ENCODE results near the gene IGFBP3. TPM values are rescaled to one million over a fixed set of nuclear protein-coding genes. Genes with fewer than 3 reads are reported as not detected.
A peak's percentile ranks its signal among the peaks of the same experiment; 100 is the strongest.

Gene IGFBP3
- total RNA-seq, 1 experiment from 2014 or later = 224 TPM

DNA sequence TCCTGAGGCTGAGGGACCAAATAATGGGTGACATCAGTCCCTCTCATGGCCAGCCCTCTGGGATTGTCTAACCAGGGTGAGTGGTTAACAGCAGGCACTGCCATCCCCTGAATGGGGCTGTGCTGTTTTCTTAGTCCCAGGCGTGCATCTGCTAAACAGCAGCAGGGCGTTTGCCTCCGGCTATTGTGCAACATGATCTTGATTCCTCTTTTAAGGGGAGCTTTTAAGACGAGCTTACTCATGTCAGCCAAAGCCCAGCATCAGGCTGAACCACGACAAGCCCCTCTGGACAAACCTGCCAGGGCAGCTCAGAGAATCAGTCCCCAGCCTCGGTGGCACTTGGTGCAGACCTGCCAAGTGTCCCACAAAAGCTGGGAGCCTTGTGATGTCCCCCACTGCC is 16.2 kb upstream of the IGFBP3 start:
- Histone ChIP-seq H3K4me3 (no peak overlapping the region), H3K9me3 (peaks cover 4% of the 10 kb centered on the region; the same call in 1 of the 2 replicates), H3K27me3 (no peaks in the 10 kb centered on the region), H3K36me3 (no peaks in the 10 kb centered on the region)
- no peak for DNase-seq

DNA sequence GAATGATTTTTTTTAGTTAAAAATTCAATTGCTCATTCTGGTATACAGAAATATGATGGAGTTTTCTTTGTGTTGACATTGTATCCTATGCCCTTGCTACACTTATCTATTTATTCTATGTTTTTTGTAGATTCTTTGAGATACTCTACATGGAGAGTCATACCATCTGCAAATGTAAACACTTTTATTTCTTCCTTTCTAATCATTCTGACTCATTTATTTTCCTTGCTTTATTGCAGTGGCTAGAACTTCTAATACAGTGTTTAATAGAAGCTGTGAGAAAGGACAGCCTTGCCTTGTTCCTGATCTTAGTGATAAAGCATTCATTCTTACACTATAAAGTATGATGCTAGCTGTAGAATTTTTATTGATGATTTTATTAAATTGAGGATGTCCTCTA is 9.9 kb upstream of the IGFBP3 start:
- 0 out of 2 replicates have a peak, but pooled peaks cover 2% of the 10 kb centered on the region for H3K9me3 ChIP-seq
- no peak for DNase-seq
- H3K4me3 ChIP-seq = no peak overlapping the region
- no peaks in the 10 kb centered on the region for H3K36me3 ChIP-seq
- no peaks in the 10 kb centered on the region for H3K27me3 ChIP-seq

GRCh38 chr7:45927721-45928120 is 6.6 kb upstream of the IGFBP3 start:
- Histone ChIP-seq H3K36me3 (no peaks in the 10 kb centered on the region), H3K27me3 (no peaks in the 10 kb centered on the region), H3K9me3 (0 out of 2 replicates have a peak, but pooled peaks cover 2% of the 10 kb centered on the region), H3K4me3 (no peak overlapping the region)
- DNase-seq = no peak

DNA sequence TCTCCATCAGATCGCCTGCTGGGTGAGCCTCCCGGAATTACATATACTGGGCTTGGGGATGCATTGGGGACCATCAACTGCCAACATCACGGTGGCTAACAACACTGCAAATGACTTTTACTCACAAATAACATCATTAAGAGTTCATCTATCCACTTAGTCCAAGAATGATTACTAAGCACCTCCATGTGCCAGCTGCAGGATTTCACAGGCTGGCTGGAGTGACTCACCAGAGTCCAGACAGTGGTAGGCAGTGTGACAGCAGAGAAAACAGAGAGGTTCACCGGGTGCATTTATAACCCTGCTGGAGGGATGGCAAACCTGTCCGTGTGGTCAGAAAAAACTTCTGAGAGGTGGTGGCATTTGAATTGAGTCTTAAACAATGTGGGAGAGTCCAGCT is 3.2 kb upstream of the IGFBP3 start:
- Histone ChIP-seq H3K4me3 (no peak overlapping the region), H3K27me3 (no peaks in the 10 kb centered on the region), H3K36me3 (no peaks in the 10 kb centered on the region; the same call in 1 of the 2 replicates), H3K9me3 (no peaks in the 10 kb centered on the region)
- peak; percentile 88 for DNase-seq

- H3K36me3 ChIP-seq = no peaks in the 10 kb centered on the region; the same call in 1 of the 2 replicates
- H3K9me3 ChIP-seq = no peaks in the 10 kb centered on the region
- no peak overlapping the region for H3K4me3 ChIP-seq
- H3K27me3 ChIP-seq = no peaks in the 10 kb centered on the region
- DNase-seq = no peak
Observed at GRCh38 chr7:45923818-45924217, 2.7 kb upstream of the IGFBP3 start.

GRCh38 chr7:45923290-45923689 is 2.2 kb upstream of the IGFBP3 start:
- no peaks in the 10 kb centered on the region for H3K27me3 ChIP-seq
- no peak overlapping the region for H3K4me3 ChIP-seq
- peak; percentile 73 for DNase-seq
- no peaks in the 10 kb centered on the region; the same call in none of the 2 replicates for H3K36me3 ChIP-seq
- H3K9me3 ChIP-seq = no peaks in the 10 kb centered on the region

- peaks cover 5% of the 10 kb centered on the region for H3K36me3 ChIP-seq
- no peak for DNase-seq
- no peaks in the 10 kb centered on the region for H3K9me3 ChIP-seq
- H3K27me3 ChIP-seq = no peaks in the 10 kb centered on the region
- no peak overlapping the region for H3K4me3 ChIP-seq
Observed at GRCh38 chr7:45922810-45923209, 1.7 kb upstream of the IGFBP3 start.

DNA sequence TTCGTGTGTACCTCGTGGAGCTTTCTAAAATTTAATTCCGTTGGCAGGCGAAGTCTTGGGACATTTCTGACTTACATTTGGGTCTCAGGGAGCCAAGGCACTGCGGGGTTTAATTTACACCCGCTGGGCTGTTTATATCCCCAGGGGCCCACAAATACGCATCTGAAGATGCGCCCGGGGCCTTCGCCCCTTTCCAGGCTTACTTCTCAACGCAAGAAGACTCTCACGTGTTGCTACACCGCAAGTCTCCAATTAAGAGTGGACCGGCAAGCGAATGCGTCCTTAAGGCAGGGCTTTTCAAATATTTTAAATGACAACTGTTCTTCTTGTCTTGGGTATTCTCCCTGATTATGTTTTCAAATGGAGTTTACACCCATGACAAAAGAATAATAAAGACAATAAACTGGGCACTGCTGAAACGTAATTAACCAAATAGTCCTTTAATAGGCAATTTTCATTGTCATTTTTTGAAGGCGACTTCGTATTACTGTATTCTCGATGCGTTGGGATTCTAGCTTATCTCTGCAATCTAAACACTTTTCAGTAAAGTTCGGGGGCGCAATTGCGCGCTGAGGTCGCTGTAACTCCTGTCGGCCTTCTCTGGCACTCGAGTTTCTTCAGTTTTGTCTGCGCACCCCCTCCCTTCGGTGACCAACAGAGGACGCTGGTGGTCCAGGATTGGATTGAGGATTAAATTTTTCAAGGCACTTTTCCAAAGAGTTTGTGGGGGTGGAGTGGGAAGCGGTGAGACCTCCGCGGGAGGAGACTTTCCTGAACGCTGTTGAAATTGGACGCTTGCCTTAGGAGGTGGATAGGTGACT is 837 bp upstream of the IGFBP3 start:
- DNase-seq = peak; percentile 37
- no peaks in the 10 kb centered on the region for H3K27me3 ChIP-seq
- H3K4me3 ChIP-seq = peak overlapping the region; percentile 69
- peaks cover 12% of the 10 kb centered on the region for H3K36me3 ChIP-seq
- no peaks in the 10 kb centered on the region for H3K9me3 ChIP-seq

- peak overlapping the region; percentile 69 for H3K4me3 ChIP-seq
- H3K9me3 ChIP-seq = no peaks in the 10 kb centered on the region
- H3K36me3 ChIP-seq = peaks cover 18% of the 10 kb centered on the region
- no peak for DNase-seq
- no peaks in the 10 kb centered on the region for H3K27me3 ChIP-seq
Observed at GRCh38 chr7:45921381-45921698, 268 bp upstream of the IGFBP3 start.

DNA sequence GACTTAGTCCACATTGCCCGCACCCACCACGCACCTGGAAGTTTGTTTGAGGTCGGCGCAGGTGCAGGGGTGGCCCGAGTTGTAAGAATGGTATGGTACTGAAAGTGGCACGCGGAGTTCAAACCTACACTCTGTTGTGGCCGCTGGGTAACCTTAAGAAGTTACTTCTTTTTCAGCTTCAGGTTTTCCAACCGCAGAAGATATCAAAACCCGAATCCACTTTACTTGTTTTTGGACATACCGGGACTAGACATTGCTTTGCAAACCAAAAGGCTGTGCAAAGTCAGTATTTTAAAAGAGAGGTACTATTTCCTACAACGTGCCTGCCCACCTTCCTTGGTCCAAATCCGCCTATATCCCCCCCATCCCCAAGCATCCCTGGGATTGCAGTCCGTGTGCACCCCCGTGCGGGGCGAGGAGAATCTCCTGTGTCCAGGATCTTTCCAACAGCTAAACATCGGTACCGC is 1.0 kb downstream of the IGFBP3 start:
- H3K27me3 ChIP-seq = no peaks in the 10 kb centered on the region
- peak overlapping the region; percentile 69 for H3K4me3 ChIP-seq
- H3K9me3 ChIP-seq = no peaks in the 10 kb centered on the region
- DNase-seq = no peak
- H3K36me3 ChIP-seq = peaks cover 31% of the 10 kb centered on the region

DNA sequence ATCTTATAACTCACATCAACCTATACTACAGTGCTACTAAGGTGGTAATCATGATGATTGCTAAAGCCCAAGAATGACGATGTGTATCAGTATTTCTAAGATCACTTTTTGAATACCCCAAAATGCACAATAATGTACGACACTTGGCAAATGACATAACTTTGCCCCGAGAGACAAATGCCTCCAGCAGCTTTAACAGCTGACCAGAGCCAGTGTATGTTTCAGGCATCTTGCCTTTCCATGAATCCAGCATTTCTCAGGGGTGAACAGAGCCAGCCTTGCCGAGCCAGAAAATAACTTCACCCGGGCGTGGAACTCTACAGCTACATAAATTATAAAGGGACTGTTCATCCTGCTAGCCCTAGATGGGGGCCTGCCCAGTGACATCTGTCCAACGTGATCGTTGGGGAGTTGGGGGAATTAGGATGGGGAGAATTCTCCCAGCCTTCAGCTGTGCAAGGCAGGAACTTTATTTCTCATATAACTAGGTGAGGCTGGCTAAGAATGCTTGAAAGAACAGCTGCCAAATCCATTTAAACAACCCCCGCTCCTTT is 1.8 kb downstream of the IGFBP3 start:
- no peak for DNase-seq
- Histone ChIP-seq H3K4me3 (peak overlapping the region; percentile 69), H3K36me3 (peaks cover 36% of the 10 kb centered on the region), H3K9me3 (no peaks in the 10 kb centered on the region), H3K27me3 (no peaks in the 10 kb centered on the region)

DNA sequence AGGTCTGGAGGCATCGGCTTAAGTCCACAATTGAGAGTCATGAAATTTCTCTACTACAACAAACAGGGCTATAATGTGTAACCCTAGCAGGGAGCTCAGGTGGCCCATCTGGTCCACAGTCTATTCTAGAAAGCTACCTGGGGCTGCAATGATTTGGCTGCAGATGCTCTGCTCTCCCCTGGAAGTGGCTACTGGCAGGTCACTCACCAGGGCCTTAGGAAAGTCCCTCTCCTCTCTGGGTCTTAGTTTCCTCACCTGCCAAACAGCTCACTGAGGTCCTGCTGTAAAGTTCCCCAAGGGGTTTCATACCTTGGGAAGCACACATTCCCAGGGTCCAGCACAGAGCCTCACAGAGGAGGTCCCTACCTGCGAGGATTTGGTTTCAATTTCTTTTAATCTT is 2.5 kb downstream of the IGFBP3 start:
- H3K36me3 ChIP-seq = peaks cover 43% of the 10 kb centered on the region
- H3K9me3 ChIP-seq = no peaks in the 10 kb centered on the region
- DNase-seq = no peak
- no peaks in the 10 kb centered on the region for H3K27me3 ChIP-seq
- peak overlapping the region; percentile 69 for H3K4me3 ChIP-seq

DNA sequence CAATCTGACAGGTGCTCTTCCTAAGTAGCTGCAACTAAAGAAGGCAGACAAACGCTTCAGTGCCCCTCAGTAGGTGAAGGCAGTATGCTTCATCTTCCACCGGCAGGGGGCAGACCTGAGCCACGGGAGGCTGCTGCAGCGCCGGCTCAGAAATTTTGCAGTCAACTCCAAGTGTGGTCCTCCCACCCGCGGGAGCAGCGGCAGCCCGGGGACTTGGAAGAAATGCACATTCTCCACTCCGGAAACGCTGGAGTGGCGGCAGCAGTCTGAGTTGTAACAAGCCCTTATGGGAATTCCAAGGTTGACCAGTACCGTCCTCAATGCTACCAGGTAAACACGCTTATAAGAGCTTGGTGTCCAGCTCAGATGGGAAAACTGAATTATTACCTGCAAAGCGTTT is 3.4 kb downstream of the IGFBP3 start:
- H3K27me3 ChIP-seq = no peaks in the 10 kb centered on the region
- peak; percentile 79 for DNase-seq
- H3K4me3 ChIP-seq = peak overlapping the region; percentile 69
- H3K36me3 ChIP-seq = peaks cover 52% of the 10 kb centered on the region
- no peaks in the 10 kb centered on the region for H3K9me3 ChIP-seq

- Histone ChIP-seq H3K27me3 (no peaks in the 10 kb centered on the region), H3K4me3 (no peak overlapping the region), H3K9me3 (no peaks in the 10 kb centered on the region), H3K36me3 (peaks cover 55% of the 10 kb centered on the region)
- DNase-seq = no peak
Observed at GRCh38 chr7:45917064-45917463, 4.0 kb downstream of the IGFBP3 start.

- Histone ChIP-seq H3K36me3 (peaks cover 61% of the 10 kb centered on the region), H3K27me3 (no peaks in the 10 kb centered on the region), H3K4me3 (no peak overlapping the region), H3K9me3 (no peaks in the 10 kb centered on the region)
- no peak for DNase-seq
Observed at GRCh38 chr7:45915606-45916005, 5.5 kb downstream of the IGFBP3 start.

- DNase-seq = no peak
- no peaks in the 10 kb centered on the region for H3K9me3 ChIP-seq
- H3K4me3 ChIP-seq = no peak overlapping the region
- H3K36me3 ChIP-seq = peaks cover 61% of the 10 kb centered on the region
- no peaks in the 10 kb centered on the region for H3K27me3 ChIP-seq
Observed at GRCh38 chr7:45914911-45915310, 6.2 kb downstream of the IGFBP3 start.

DNA sequence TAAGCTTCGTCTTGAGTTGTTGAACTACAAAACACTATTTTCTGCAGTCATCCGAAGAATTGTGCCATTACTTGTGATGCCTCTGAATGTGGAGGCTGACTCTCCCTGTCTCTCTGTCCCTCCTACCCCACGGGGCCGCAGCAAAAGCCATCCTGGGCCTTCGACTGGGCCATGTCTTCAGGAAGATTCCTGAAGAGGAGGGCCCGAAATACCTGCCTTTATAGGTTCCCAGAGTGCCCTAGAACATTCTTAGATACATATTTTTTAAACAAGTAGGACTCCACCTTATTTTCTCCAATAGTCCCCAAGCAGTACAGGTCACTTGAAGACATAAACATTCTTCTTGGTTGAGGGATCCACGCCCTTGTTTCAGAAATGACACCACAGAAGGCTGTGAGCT is 8.1 kb downstream of the IGFBP3 start:
- Histone ChIP-seq H3K27me3 (no peaks in the 10 kb centered on the region), H3K4me3 (no peak overlapping the region), H3K9me3 (no peaks in the 10 kb centered on the region), H3K36me3 (peaks cover 57% of the 10 kb centered on the region)
- DNase-seq = no peak

DNA sequence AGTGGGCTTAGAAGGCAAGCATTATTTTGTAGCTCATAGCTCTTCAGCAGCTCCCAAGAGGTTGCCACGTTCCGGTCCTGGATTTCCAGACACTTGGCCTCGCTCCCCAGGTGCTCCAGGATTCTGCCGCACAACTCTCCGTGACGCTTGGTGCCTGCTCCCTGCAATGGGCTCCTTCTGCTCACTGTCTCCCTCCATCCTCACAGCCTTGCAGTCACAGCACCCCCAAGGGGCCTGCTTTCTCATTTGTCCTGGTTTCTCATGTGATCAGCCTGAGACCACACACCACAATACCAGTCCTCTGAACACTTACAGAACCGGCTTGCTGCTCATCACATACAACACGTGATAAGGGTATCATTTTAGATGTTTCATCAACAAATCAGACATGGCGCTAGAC is 9.8 kb downstream of the IGFBP3 start:
- peaks cover 43% of the 10 kb centered on the region for H3K36me3 ChIP-seq
- H3K27me3 ChIP-seq = no peaks in the 10 kb centered on the region
- DNase-seq = no peak
- H3K4me3 ChIP-seq = no peak overlapping the region
- H3K9me3 ChIP-seq = no peaks in the 10 kb centered on the region
